SU-DHL-6 (cell line): ENCODE results near the gene RPS27L.

Experiments used
- EZH2phosphoT487 ChIP-seq: fragments of 200-600 bp; sonication (generic), shearing (Covaris generic); conservative IDR thresholded peaks from 2 replicates; pipeline ENCODE4 v1.6.1; 2018; ENCODE audit warnings: mild to moderate bottlenecking, antibody characterized with exemption, low read length, moderate library complexity, mixed read lengths
- TF ChIP-seq, protein P1 (sequence below): fragments of 200-600 bp; sonication (generic); IDR thresholded peaks from one replicate; pipeline ENCODE4 v1.5.1; 2017; ENCODE audit warnings: antibody characterized with exemption, mild to moderate bottlenecking, low read length, moderate library complexity; ENCODE audit not compliant: insufficient read depth, poor library complexity, severe bottlenecking

GRCh38 chr15:63122002-63122875, 35.0 kb downstream of the RPS27L start:
- TF ChIP-seq, protein P1, sequence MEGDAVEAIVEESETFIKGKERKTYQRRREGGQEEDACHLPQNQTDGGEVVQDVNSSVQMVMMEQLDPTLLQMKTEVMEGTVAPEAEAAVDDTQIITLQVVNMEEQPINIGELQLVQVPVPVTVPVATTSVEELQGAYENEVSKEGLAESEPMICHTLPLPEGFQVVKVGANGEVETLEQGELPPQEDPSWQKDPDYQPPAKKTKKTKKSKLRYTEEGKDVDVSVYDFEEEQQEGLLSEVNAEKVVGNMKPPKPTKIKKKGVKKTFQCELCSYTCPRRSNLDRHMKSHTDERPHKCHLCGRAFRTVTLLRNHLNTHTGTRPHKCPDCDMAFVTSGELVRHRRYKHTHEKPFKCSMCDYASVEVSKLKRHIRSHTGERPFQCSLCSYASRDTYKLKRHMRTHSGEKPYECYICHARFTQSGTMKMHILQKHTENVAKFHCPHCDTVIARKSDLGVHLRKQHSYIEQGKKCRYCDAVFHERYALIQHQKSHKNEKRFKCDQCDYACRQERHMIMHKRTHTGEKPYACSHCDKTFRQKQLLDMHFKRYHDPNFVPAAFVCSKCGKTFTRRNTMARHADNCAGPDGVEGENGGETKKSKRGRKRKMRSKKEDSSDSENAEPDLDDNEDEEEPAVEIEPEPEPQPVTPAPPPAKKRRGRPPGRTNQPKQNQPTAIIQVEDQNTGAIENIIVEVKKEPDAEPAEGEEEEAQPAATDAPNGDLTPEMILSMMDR, result no peak
- TF ChIP-seq EZH2phosphoT487, result no peak
